GM23338 (cell line): ENCODE measurements around the gene HAUS8.

ENCODE experiments used
- CREB1 ChIP-seq: fragments of 250-450 bp; sonication (Bioruptor Pico); IDR thresholded peaks from 2 replicates; pipeline ENCODE4 v1.5.0; 2020; ENCODE audit warnings: low read depth, mild to moderate bottlenecking, moderate library complexity
- CTCF ChIP-seq, 2 experiments: fragments of 200-600 bp in 1 of 2; sonication (generic) in 1 of 2; conservative IDR thresholded peaks; 2 replicates each; pipeline versions ENCODE4 v1.5.1 to v1.6.1; 2016 to 2017; ENCODE audit warnings: antibody characterized with exemption in 2 of 2, low read depth in 2 of 2, mild to moderate bottlenecking in 2 of 2, moderate library complexity in 1 of 2
- ETS1 ChIP-seq: IDR thresholded peaks from 2 replicates; pipeline ENCODE4 v1.6.1; 2016; ENCODE audit warnings: antibody characterized with exemption
- EZH2 ChIP-seq: fragments of 200-600 bp; sonication (generic); IDR thresholded peaks from one replicate; pipeline ENCODE4 v1.8.0; 2017; ENCODE audit warnings: antibody characterized with exemption, mild to moderate bottlenecking, low read depth; ENCODE audit not compliant: unreplicated experiment
- EZH2phosphoT487 ChIP-seq: fragments of 200-600 bp; sonication (generic); IDR thresholded peaks from one replicate; pipeline ENCODE4 v1.8.1; 2018; ENCODE audit warnings: antibody characterized with exemption; ENCODE audit not compliant: unreplicated experiment
- POLR2AphosphoS5 ChIP-seq: IDR thresholded peaks from 2 replicates; pipeline ENCODE4 v1.6.1; 2016; ENCODE audit warnings: antibody characterized with exemption, low read depth
- REST ChIP-seq: IDR thresholded peaks from one replicate; pipeline ENCODE4 v1.6.1; 2018; ENCODE audit warnings: antibody characterized with exemption; ENCODE audit not compliant: unreplicated experiment

GRCh38 chr19:17124025-17124424 lies 48.8 kb upstream of the HAUS8 start:
- TF ChIP-seq CTCF (conservative IDR thresholded peaks at IDR 0.05; ENCODE audit: low read depth in 2 of 2), result no peak
- no peak for TF ChIP-seq CREB1 (CRISPR knock-in tag)
- no peak for TF ChIP-seq ETS1
- no peak for TF ChIP-seq EZH2
- no peak for TF ChIP-seq POLR2AphosphoS5
- no peak for TF ChIP-seq REST
- TF ChIP-seq EZH2phosphoT487, result no peak
